WTC11 (cell line): ENCODE measurements around the gene MOBP. TPM values are rescaled to one million over a fixed set of nuclear protein-coding genes. Genes with fewer than 3 reads are reported as not detected.

Source experiments
- ATAC-seq: fragments of 200-7000 bp; cut with Tn5 transposase; 2 replicates; pipeline ENCODE4 v1.10.0; 2021; ENCODE audit warnings: mild to moderate bottlenecking, moderate library complexity
- CTCF ChIA-PET: fragments of 300-600 bp; sonication (Branson Sonifier 250); formaldehyde crosslinking; loops from one replicate; lab custom pipeline; 2021; ENCODE audit warnings: antibody characterized with exemption; lab: Charles Lee
- POLR2A ChIA-PET: fragments of 350-600 bp; sonication (Branson Sonifier 250); formaldehyde crosslinking; loops from one replicate; lab custom pipeline; 2021; ENCODE audit warnings: antibody characterized with exemption; lab: Charles Lee
- DNase-seq: peaks from one replicate; pipeline ENCODE4 v3.0.0; 2021; ENCODE audit warnings: low spot score
- H3K27ac Mint-ChIP-seq: 2 replicates; pipeline ENCODE4 v1.8.0; 2021; ENCODE audit warnings: mixed read lengths
- H3K27me3 Mint-ChIP-seq: 2 replicates; pipeline ENCODE4 v1.8.0; 2021; ENCODE audit warnings: low read depth, mild to moderate bottlenecking, moderate library complexity, mixed read lengths
- H3K36me3 Mint-ChIP-seq: 2 replicates; pipeline ENCODE4 v1.8.0; 2021; ENCODE audit warnings: mixed read lengths
- H3K4me1 Mint-ChIP-seq: 2 replicates; pipeline ENCODE4 v1.8.0; 2022; ENCODE audit warnings: mixed read lengths
- H3K4me3 Mint-ChIP-seq: 2 replicates; pipeline ENCODE4 v1.8.0; 2021; ENCODE audit warnings: mild to moderate bottlenecking, moderate library complexity, mixed read lengths
- H3K9me3 Mint-ChIP-seq: 2 replicates; pipeline ENCODE4 v1.8.0; 2021; ENCODE audit warnings: mixed read lengths
- EMX1 ChIP-seq: fragments of 250-450 bp; sonication (Bioruptor Pico); IDR thresholded peaks from 2 replicates; pipeline ENCODE4 v1.8.0; 2021; ENCODE audit warnings: mild to moderate bottlenecking
- ETV6 ChIP-seq: sonication (generic); formaldehyde crosslinking; IDR thresholded peaks from 2 replicates; pipeline ENCODE4 v1.8.1; 2022; ENCODE audit warnings: mild to moderate bottlenecking, missing genetic modification reagents
- FOXJ3 ChIP-seq: sonication (generic); formaldehyde crosslinking; IDR thresholded peaks from 2 replicates; pipeline ENCODE4 v1.9.0; 2021; ENCODE audit warnings: missing genetic modification reagents, mild to moderate bottlenecking, borderline replicate concordance
- HMGA2 ChIP-seq: fragments of 250-450 bp; sonication (Bioruptor Pico); IDR thresholded peaks from 2 replicates; pipeline ENCODE4 v1.4.0; 2021; ENCODE audit warnings: mild to moderate bottlenecking, moderate library complexity
- MYBL2 ChIP-seq: sonication (generic); formaldehyde crosslinking; IDR thresholded peaks from 2 replicates; pipeline ENCODE4 v1.8.1; 2023; ENCODE audit warnings: mild to moderate bottlenecking, moderate library complexity, missing genetic modification reagents
- NR1H2 ChIP-seq: sonication (generic); formaldehyde crosslinking; IDR thresholded peaks from 2 replicates; pipeline ENCODE4 v1.9.0; 2021; ENCODE audit warnings: mild to moderate bottlenecking, moderate library complexity, missing genetic modification reagents
- NR2C2 ChIP-seq: sonication (generic); formaldehyde crosslinking; IDR thresholded peaks from 2 replicates; pipeline ENCODE4 v1.8.0; 2022; ENCODE audit warnings: mild to moderate bottlenecking, missing genetic modification reagents
- RORB ChIP-seq: fragments of 250-450 bp; sonication (Bioruptor Pico); IDR thresholded peaks from 2 replicates; pipeline ENCODE4 v1.9.0; 2021; ENCODE audit warnings: mild to moderate bottlenecking
- ZBTB21 ChIP-seq: sonication (generic); formaldehyde crosslinking; IDR thresholded peaks from 2 replicates; pipeline ENCODE4 v1.8.1; 2023; ENCODE audit warnings: mild to moderate bottlenecking, missing genetic modification reagents, borderline replicate concordance
- total RNA-seq: library from RNA; stranded (reverse); gene quantifications from 3 replicates; pipeline ENCODE4 v1.2.3, GENCODE V29; 2021
- TF ChIP-seq, protein P1 (sequence below): sonication (generic); formaldehyde crosslinking; IDR thresholded peaks from 2 replicates; pipeline ENCODE4 v1.8.1; 2023; ENCODE audit warnings: mild to moderate bottlenecking, missing genetic modification reagents, borderline replicate concordance
- TF ChIP-seq, protein P2 (sequence below): sonication (generic); formaldehyde crosslinking; IDR thresholded peaks from 2 replicates; pipeline ENCODE4 v1.8.1; 2022; ENCODE audit warnings: mild to moderate bottlenecking, moderate library complexity, missing genetic modification reagents
- TF ChIP-seq, protein P3 (sequence below): sonication (generic); formaldehyde crosslinking; IDR thresholded peaks from 2 replicates; pipeline ENCODE4 v1.8.0; 2023; ENCODE audit warnings: missing genetic modification reagents
- TF ChIP-seq, protein P4 (sequence below): fragments of 250-450 bp; sonication (Bioruptor Pico); conservative IDR thresholded peaks from 2 replicates; pipeline ENCODE4 v1.9.0; 2021; ENCODE audit warnings: mild to moderate bottlenecking
- TF ChIP-seq, protein P5 (sequence below): sonication (generic); formaldehyde crosslinking; IDR thresholded peaks from 2 replicates; pipeline ENCODE4 v1.8.1; 2022; ENCODE audit warnings: low read depth, mild to moderate bottlenecking, moderate library complexity, missing genetic modification reagents, borderline replicate concordance
- TF ChIP-seq, protein P6 (sequence below): fragments of 250-450 bp; sonication (Bioruptor Pico); IDR thresholded peaks from 2 replicates; pipeline ENCODE4 v1.9.0; 2021; ENCODE audit warnings: mild to moderate bottlenecking, borderline replicate concordance
- TF ChIP-seq, protein P7 (sequence below): sonication (generic); formaldehyde crosslinking; IDR thresholded peaks from 2 replicates; pipeline ENCODE4 v1.8.0; 2022; ENCODE audit warnings: mild to moderate bottlenecking, missing genetic modification reagents

Gene MOBP
- total RNA-seq, 1 experiment from 2014 or later: 0.13 TPM

DNA sequence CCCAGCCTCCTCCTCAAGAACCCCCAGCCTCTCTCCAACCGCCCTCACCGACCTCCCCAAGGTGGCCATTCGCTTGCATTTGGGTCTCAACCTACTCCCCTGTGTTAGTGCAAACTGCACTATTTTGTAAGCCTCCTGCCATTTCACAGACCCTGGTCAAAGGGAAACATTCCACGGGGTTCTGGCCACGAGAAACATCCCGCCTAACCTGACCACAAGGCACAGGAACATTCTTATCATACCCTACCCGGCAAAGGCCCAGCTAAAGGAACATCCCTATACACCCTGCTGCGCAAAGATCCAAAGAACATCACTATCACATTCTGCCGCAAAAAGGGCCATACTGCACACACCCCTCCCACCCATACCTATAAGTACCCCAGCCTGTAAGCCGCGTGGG is 38.0 kb upstream of the MOBP start (continued):
- TF ChIP-seq, protein P1, sequence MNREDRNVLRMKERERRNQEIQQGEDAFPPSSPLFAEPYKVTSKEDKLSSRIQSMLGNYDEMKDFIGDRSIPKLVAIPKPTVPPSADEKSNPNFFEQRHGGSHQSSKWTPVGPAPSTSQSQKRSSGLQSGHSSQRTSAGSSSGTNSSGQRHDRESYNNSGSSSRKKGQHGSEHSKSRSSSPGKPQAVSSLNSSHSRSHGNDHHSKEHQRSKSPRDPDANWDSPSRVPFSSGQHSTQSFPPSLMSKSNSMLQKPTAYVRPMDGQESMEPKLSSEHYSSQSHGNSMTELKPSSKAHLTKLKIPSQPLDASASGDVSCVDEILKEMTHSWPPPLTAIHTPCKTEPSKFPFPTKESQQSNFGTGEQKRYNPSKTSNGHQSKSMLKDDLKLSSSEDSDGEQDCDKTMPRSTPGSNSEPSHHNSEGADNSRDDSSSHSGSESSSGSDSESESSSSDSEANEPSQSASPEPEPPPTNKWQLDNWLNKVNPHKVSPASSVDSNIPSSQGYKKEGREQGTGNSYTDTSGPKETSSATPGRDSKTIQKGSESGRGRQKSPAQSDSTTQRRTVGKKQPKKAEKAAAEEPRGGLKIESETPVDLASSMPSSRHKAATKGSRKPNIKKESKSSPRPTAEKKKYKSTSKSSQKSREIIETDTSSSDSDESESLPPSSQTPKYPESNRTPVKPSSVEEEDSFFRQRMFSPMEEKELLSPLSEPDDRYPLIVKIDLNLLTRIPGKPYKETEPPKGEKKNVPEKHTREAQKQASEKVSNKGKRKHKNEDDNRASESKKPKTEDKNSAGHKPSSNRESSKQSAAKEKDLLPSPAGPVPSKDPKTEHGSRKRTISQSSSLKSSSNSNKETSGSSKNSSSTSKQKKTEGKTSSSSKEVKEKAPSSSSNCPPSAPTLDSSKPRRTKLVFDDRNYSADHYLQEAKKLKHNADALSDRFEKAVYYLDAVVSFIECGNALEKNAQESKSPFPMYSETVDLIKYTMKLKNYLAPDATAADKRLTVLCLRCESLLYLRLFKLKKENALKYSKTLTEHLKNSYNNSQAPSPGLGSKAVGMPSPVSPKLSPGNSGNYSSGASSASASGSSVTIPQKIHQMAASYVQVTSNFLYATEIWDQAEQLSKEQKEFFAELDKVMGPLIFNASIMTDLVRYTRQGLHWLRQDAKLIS (CRISPR knock-in tag): no peak
- TF ChIP-seq, all 79 proteins: peak for 0

DNA sequence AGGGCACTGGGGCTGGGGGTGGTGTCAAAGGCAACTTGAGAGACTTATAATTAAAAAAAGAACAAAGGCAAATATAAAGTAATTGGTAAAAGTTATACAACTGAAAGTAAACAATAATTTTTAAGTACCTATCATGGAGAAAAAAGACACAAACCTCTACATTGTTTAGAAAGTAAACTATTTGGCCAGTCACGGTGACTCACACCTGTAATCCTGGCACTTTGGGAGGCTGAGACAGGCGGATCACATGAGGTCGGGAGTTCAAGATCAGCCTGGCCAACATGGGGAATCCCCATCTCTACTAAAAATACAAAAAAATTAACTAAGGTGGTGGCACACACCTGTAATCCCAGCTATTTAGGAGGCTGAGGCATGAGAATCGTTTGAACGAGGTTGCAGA is 35.1 kb upstream of the MOBP start:
- ATAC-seq (no peak), DNase-seq (no peak)

DNA sequence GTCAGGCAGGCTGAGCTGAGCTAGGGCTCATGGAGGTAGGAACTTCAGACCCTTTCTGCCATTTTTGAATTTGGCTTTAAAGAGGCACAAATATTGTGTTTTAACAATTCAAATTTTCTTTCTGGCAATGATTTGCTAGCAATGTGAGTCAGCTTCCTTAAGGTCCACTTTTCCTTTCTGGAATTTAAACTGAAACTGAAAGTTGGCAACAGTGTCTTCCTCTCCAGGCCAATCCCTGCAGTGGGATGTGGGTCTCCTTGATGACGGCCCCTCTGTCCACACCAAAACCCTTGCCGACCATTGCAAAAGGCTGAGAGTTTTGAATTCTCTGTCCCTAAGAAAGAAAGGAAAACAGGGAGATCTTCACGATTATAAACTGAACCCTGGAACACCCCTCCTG is 33.8 kb upstream of the MOBP start:
- H3K27ac Mint-ChIP-seq: no peak overlapping the region
- no peaks in the 10 kb centered on the region for H3K27me3 Mint-ChIP-seq
- H3K4me1 Mint-ChIP-seq: peaks cover 7% of the 10 kb centered on the region
- no peaks in the 10 kb centered on the region for H3K9me3 Mint-ChIP-seq
- DNase-seq (no peak), ATAC-seq (no peak)
- H3K36me3 Mint-ChIP-seq: no peaks in the 10 kb centered on the region
- ChIA-PET CTCF (interaction anchor here (1.0 kb wide), 1 partner anchor 65 kb away, joined by 3 read pairs; no protein-coding TSS in a partner anchor), POLR2A (no interaction called here)
- H3K4me3 Mint-ChIP-seq: no peak overlapping the region
- TF ChIP-seq HMGA2 (CRISPR knock-in tag) (no peak), ZBTB21 (CRISPR knock-in tag) (no peak), MYBL2 (CRISPR knock-in tag) (no peak), ETV6 (no peak)
- TF ChIP-seq, protein P2, sequence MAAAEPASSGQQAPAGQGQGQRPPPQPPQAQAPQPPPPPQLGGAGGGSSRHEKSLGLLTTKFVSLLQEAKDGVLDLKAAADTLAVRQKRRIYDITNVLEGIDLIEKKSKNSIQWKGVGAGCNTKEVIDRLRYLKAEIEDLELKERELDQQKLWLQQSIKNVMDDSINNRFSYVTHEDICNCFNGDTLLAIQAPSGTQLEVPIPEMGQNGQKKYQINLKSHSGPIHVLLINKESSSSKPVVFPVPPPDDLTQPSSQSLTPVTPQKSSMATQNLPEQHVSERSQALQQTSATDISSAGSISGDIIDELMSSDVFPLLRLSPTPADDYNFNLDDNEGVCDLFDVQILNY: no peak
- TF ChIP-seq, protein P3, sequence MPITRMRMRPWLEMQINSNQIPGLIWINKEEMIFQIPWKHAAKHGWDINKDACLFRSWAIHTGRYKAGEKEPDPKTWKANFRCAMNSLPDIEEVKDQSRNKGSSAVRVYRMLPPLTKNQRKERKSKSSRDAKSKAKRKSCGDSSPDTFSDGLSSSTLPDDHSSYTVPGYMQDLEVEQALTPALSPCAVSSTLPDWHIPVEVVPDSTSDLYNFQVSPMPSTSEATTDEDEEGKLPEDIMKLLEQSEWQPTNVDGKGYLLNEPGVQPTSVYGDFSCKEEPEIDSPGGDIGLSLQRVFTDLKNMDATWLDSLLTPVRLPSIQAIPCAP: no peak
- TF ChIP-seq, protein P4, sequence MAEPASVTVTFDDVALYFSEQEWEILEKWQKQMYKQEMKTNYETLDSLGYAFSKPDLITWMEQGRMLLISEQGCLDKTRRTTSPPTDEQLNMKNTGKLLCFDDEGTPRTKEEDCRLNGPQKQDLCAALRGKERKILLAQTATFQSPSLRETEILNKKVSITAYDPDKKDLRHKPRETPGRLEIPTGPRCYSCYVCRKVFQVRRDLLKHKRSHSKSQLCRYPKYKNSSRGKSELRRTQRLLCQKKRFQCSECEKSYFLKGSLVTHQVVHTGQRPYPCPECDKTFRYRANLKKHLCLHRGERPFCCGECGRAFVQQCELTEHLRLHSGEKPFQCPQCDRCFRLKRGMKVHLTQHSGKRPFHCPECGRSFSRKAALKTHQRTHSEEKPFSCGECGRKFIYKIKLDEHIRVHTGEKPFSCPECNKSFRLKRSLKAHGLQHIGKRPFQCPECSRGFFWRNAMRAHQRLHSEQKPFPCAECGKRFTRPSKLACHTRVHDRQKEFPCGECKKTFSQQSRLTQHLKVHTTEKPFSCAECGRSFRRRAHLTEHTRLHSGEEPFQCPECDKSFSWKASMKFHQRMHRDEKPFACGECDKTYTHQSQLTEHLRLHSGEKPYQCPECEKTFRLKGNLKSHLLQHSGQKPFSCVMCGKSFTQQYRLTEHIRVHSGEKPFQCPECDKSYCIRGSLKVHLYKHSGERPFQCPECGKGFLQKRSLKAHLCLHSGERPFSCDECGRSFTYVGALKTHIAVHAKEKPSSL: no peak

More for the DNA sequence above, 35.1 kb upstream of the MOBP start:
- Mint-ChIP-seq H3K27me3 (no peaks in the 10 kb centered on the region), H3K36me3 (no peaks in the 10 kb centered on the region), H3K4me1 (peaks cover 6% of the 10 kb centered on the region), H3K4me3 (no peak overlapping the region), H3K27ac (no peak overlapping the region), H3K9me3 (no peaks in the 10 kb centered on the region)
- TF ChIP-seq FOXJ3 (CRISPR knock-in tag): no peak
- TF ChIP-seq NR1H2 (CRISPR knock-in tag): no peak
- TF ChIP-seq, protein P5, sequence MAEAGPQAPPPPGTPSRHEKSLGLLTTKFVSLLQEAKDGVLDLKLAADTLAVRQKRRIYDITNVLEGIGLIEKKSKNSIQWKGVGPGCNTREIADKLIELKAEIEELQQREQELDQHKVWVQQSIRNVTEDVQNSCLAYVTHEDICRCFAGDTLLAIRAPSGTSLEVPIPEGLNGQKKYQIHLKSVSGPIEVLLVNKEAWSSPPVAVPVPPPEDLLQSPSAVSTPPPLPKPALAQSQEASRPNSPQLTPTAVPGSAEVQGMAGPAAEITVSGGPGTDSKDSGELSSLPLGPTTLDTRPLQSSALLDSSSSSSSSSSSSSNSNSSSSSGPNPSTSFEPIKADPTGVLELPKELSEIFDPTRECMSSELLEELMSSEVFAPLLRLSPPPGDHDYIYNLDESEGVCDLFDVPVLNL (CRISPR knock-in tag): no peak
- TF ChIP-seq, protein P6, sequence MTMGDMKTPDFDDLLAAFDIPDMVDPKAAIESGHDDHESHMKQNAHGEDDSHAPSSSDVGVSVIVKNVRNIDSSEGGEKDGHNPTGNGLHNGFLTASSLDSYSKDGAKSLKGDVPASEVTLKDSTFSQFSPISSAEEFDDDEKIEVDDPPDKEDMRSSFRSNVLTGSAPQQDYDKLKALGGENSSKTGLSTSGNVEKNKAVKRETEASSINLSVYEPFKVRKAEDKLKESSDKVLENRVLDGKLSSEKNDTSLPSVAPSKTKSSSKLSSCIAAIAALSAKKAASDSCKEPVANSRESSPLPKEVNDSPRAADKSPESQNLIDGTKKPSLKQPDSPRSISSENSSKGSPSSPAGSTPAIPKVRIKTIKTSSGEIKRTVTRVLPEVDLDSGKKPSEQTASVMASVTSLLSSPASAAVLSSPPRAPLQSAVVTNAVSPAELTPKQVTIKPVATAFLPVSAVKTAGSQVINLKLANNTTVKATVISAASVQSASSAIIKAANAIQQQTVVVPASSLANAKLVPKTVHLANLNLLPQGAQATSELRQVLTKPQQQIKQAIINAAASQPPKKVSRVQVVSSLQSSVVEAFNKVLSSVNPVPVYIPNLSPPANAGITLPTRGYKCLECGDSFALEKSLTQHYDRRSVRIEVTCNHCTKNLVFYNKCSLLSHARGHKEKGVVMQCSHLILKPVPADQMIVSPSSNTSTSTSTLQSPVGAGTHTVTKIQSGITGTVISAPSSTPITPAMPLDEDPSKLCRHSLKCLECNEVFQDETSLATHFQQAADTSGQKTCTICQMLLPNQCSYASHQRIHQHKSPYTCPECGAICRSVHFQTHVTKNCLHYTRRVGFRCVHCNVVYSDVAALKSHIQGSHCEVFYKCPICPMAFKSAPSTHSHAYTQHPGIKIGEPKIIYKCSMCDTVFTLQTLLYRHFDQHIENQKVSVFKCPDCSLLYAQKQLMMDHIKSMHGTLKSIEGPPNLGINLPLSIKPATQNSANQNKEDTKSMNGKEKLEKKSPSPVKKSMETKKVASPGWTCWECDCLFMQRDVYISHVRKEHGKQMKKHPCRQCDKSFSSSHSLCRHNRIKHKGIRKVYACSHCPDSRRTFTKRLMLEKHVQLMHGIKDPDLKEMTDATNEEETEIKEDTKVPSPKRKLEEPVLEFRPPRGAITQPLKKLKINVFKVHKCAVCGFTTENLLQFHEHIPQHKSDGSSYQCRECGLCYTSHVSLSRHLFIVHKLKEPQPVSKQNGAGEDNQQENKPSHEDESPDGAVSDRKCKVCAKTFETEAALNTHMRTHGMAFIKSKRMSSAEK (CRISPR knock-in tag): no peak
- TF ChIP-seq RORB: no peak
- TF ChIP-seq, protein P7, sequence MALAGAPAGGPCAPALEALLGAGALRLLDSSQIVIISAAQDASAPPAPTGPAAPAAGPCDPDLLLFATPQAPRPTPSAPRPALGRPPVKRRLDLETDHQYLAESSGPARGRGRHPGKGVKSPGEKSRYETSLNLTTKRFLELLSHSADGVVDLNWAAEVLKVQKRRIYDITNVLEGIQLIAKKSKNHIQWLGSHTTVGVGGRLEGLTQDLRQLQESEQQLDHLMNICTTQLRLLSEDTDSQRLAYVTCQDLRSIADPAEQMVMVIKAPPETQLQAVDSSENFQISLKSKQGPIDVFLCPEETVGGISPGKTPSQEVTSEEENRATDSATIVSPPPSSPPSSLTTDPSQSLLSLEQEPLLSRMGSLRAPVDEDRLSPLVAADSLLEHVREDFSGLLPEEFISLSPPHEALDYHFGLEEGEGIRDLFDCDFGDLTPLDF (CRISPR knock-in tag): no peak
- TF ChIP-seq EMX1 (CRISPR knock-in tag): no peak
- no peak for TF ChIP-seq ZBTB21 (CRISPR knock-in tag)
- no peak for TF ChIP-seq NR2C2 (CRISPR knock-in tag)
- ChIA-PET CTCF (no interaction called here), POLR2A (no interaction called here)
